Mesothelial cell of epicardium (in vitro differentiated cells): ENCODE results near the gene KCNMA1. TPM values are rescaled to one million over a fixed set of nuclear protein-coding genes. Genes with fewer than 3 reads are reported as not detected.

Source experiments
- DNase-seq, 2 experiments: peaks; one replicate each; pipeline ENCODE4 v3.0.0; 2021; ENCODE audit warnings: low spot score in 2 of 2; ENCODE audit not compliant: unreplicated experiment in 2 of 2
- H3K27ac Mint-ChIP-seq: 2 replicates; pipeline ENCODE4 v1.8.0; 2021; ENCODE audit warnings: mixed read lengths
- H3K27me3 Mint-ChIP-seq: 2 replicates; pipeline ENCODE4 v1.8.0; 2021; ENCODE audit warnings: low read depth, mixed read lengths
- H3K36me3 Mint-ChIP-seq: 2 replicates; pipeline ENCODE4 v1.8.0; 2021; ENCODE audit warnings: mixed read lengths
- H3K4me1 Mint-ChIP-seq: 2 replicates; pipeline ENCODE4 v1.8.0; 2021; ENCODE audit warnings: mixed read lengths
- H3K4me3 Mint-ChIP-seq: 2 replicates; pipeline ENCODE4 v1.8.0; 2021; ENCODE audit warnings: mild to moderate bottlenecking, moderate library complexity, mixed read lengths
- H3K9me3 Mint-ChIP-seq: 2 replicates; pipeline ENCODE4 v1.8.0; 2021; ENCODE audit warnings: mixed read lengths
- total RNA-seq: library from RNA; stranded (reverse); gene quantifications from 3 replicates; pipeline ENCODE4 v1.2.1, GENCODE V29; 2021
- TF ChIP-seq, protein P1 (sequence below): fragments of 200-600 bp; sonication (generic); IDR thresholded peaks from one replicate; pipeline ENCODE4 v1.5.0; 2021; ENCODE audit warnings: antibody characterized with exemption; ENCODE audit not compliant: unreplicated experiment

The KCNMA1 gene
- total RNA-seq, 1 donor from 2014 or later, result 44.0 TPM

DNA sequence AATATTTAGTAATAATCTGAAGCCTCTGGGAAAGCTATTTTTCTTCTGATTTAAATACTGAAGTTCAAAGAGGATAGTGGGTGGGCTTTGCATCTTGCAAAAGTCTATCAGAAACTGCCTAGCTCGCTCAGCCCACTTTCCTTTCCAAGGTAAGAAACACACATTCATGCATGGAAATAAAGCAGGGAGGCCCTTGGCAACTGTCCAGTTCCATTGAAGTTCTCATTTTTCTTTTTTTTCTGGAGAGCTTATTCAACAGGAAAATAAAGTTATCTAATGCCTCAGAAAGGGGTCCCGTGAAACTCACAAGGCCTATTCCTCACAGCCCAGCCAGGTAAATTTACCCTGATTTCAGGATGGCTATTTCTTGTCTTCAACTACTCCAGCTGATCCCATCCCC lies 654.9 kb downstream of the KCNMA1 start:
- Mint-ChIP-seq H3K27me3 (peaks cover 12% of the 10 kb centered on the region), H3K4me1 (peaks cover 27% of the 10 kb centered on the region), H3K27ac (no peak overlapping the region), H3K36me3 (no peaks in the 10 kb centered on the region), H3K4me3 (no peak overlapping the region), H3K9me3 (no peaks in the 10 kb centered on the region)
- no peak for DNase-seq
- TF ChIP-seq, protein P1, sequence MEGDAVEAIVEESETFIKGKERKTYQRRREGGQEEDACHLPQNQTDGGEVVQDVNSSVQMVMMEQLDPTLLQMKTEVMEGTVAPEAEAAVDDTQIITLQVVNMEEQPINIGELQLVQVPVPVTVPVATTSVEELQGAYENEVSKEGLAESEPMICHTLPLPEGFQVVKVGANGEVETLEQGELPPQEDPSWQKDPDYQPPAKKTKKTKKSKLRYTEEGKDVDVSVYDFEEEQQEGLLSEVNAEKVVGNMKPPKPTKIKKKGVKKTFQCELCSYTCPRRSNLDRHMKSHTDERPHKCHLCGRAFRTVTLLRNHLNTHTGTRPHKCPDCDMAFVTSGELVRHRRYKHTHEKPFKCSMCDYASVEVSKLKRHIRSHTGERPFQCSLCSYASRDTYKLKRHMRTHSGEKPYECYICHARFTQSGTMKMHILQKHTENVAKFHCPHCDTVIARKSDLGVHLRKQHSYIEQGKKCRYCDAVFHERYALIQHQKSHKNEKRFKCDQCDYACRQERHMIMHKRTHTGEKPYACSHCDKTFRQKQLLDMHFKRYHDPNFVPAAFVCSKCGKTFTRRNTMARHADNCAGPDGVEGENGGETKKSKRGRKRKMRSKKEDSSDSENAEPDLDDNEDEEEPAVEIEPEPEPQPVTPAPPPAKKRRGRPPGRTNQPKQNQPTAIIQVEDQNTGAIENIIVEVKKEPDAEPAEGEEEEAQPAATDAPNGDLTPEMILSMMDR, result no peak

DNA sequence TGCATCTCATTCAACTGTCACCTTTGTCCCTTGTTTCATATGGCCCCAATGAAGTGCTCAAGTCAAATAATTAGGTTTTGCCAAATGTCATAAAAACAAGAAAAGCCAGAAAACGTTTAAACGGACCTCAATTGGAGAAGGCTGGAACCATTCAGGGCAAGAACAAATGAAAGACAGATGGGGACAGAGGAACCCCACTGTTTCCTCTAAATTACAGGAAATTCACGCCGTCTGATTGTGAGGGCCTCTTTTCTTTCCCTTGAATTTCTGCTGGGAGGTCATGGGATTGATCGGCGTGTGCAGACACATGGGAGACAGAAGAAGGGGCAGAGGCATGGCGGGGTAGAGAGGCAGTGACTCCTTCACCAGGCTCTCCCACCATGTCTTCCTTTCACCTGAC lies 656.4 kb downstream of the KCNMA1 start:
- H3K27ac Mint-ChIP-seq, result no peak overlapping the region
- no peak overlapping the region for H3K4me3 Mint-ChIP-seq
- no peak for DNase-seq
- H3K36me3 Mint-ChIP-seq, result no peaks in the 10 kb centered on the region
- TF ChIP-seq, protein P1, result no peak
- peaks cover 10% of the 10 kb centered on the region for H3K27me3 Mint-ChIP-seq
- H3K9me3 Mint-ChIP-seq, result no peaks in the 10 kb centered on the region
- peaks cover 30% of the 10 kb centered on the region for H3K4me1 Mint-ChIP-seq

DNA sequence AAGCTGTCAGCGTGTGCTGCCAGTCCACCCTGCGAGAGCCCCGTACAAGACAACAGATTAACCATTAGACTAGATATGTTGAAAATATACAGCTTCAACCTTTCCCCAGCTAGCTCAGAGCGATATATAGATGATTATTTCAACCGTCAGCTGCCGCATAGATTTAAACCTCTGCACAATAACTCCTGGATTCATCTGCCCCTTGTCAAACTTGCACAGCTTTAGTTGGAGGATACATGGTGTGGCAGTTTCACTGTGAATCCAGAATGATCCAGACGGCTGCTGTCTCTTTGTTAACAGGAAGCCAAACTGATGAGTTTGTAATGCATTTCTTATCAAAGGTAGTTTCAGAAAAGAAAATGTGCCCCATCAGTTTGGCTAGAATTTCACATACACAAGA lies 659.7 kb downstream of the KCNMA1 start:
- Mint-ChIP-seq H3K27me3 (peaks cover 5% of the 10 kb centered on the region), H3K4me3 (no peak overlapping the region), H3K36me3 (no peaks in the 10 kb centered on the region), H3K27ac (no peak overlapping the region), H3K9me3 (no peaks in the 10 kb centered on the region), H3K4me1 (peaks cover 40% of the 10 kb centered on the region)
- no peak for DNase-seq
- TF ChIP-seq, protein P1, result no peak

DNA sequence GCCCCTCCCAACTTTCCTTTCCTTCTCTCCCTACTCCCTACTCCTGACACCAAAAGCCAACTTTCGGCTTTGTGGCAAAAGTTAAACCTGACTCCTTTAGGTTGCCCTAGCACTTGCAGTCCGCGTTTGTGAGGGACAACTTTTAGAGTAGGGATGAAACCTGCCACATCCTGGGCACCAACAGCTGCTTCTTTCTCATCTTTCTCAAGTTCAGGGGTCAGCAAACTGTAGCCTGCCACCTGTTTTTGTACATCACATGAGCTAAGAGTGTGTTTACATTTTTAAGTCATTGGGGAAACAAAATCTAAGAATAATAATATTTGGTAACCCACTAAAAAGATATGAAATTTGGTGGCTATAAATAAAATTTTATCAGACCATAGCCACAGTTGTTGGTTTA lies 660.6 kb downstream of the KCNMA1 start:
- Mint-ChIP-seq H3K4me3 (no peak overlapping the region), H3K4me1 (peaks cover 40% of the 10 kb centered on the region), H3K36me3 (no peaks in the 10 kb centered on the region), H3K27me3 (peaks cover 5% of the 10 kb centered on the region), H3K27ac (no peak overlapping the region), H3K9me3 (no peaks in the 10 kb centered on the region)
- DNase-seq, result no peak
- TF ChIP-seq, protein P1, result no peak

DNA sequence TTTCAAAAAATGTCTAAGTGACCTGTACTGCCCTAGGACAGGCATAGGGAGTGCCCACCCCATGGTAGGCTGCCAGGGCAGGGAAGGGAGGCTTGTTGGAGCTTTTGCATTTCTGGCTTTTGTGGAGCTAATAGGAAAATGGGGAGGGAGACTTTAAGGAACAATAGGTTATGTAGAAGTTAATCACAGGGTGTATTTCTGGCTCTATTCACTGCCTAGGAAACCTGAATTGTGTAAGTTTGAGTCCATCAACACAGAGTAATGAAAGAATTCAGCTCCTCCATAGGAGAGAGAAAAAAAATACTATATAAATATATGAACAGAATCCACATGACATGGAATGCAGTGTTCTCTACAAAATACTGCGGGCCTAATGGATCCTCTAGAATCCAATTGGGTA lies 661.5 kb downstream of the KCNMA1 start:
- TF ChIP-seq, protein P1, result no peak
- no peak for DNase-seq
- Mint-ChIP-seq H3K9me3 (no peaks in the 10 kb centered on the region), H3K36me3 (no peaks in the 10 kb centered on the region), H3K27ac (no peak overlapping the region), H3K4me3 (no peak overlapping the region), H3K27me3 (peaks cover 5% of the 10 kb centered on the region), H3K4me1 (peaks cover 46% of the 10 kb centered on the region)

DNA sequence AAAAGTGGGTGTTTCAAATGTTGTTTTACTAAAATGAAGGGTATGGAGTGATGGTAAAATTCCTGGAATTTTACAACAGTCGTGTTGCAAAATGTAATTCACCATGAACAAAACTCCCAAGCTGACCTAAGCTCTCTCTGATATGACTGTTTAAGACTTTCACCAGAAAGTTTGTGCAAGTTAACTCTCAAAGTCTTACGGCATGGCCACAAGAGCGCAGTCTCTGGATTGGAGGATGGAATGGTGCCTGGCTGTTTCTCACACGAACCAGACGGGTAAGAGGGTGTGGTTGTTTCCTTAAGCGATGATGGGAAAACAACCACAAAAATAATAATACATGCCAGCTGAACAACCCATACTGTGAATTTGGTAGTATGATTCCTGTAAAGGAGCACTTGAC lies 662.5 kb downstream of the KCNMA1 start:
- no peak for DNase-seq
- no peak overlapping the region for H3K27ac Mint-ChIP-seq
- peaks cover 56% of the 10 kb centered on the region for H3K4me1 Mint-ChIP-seq
- H3K4me3 Mint-ChIP-seq, result no peak overlapping the region
- TF ChIP-seq, protein P1, result no peak
- no peaks in the 10 kb centered on the region for H3K36me3 Mint-ChIP-seq
- H3K9me3 Mint-ChIP-seq, result no peaks in the 10 kb centered on the region
- H3K27me3 Mint-ChIP-seq, result peaks cover 2% of the 10 kb centered on the region
